ENCODE results near the gene CRYL1.

DNA sequence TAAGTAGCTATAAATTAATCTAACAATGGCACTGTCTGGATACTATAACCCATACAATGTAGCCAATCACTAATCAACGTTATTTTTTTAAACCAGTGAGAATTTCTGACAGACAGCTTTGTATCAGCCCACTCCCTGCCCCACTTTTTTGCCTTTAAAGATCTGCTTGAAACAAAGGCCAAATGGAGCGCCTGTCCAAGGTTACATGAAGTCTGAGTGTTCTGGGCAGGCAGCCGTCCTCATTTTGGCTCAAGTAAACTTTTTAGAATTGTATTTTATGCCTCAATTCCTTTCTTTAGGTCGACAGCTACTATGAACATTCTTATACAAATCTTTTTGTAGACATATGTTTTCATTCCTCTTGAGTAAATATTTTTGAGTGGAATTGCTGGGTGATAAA is 47.5 kb upstream of the CRYL1 start:
- TF ChIP-seq, protein P1, sequence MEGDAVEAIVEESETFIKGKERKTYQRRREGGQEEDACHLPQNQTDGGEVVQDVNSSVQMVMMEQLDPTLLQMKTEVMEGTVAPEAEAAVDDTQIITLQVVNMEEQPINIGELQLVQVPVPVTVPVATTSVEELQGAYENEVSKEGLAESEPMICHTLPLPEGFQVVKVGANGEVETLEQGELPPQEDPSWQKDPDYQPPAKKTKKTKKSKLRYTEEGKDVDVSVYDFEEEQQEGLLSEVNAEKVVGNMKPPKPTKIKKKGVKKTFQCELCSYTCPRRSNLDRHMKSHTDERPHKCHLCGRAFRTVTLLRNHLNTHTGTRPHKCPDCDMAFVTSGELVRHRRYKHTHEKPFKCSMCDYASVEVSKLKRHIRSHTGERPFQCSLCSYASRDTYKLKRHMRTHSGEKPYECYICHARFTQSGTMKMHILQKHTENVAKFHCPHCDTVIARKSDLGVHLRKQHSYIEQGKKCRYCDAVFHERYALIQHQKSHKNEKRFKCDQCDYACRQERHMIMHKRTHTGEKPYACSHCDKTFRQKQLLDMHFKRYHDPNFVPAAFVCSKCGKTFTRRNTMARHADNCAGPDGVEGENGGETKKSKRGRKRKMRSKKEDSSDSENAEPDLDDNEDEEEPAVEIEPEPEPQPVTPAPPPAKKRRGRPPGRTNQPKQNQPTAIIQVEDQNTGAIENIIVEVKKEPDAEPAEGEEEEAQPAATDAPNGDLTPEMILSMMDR (CRISPR knock-in tag; IDR thresholded peaks at IDR 0.05), result no peak
- TF ChIP-seq, protein P2, sequence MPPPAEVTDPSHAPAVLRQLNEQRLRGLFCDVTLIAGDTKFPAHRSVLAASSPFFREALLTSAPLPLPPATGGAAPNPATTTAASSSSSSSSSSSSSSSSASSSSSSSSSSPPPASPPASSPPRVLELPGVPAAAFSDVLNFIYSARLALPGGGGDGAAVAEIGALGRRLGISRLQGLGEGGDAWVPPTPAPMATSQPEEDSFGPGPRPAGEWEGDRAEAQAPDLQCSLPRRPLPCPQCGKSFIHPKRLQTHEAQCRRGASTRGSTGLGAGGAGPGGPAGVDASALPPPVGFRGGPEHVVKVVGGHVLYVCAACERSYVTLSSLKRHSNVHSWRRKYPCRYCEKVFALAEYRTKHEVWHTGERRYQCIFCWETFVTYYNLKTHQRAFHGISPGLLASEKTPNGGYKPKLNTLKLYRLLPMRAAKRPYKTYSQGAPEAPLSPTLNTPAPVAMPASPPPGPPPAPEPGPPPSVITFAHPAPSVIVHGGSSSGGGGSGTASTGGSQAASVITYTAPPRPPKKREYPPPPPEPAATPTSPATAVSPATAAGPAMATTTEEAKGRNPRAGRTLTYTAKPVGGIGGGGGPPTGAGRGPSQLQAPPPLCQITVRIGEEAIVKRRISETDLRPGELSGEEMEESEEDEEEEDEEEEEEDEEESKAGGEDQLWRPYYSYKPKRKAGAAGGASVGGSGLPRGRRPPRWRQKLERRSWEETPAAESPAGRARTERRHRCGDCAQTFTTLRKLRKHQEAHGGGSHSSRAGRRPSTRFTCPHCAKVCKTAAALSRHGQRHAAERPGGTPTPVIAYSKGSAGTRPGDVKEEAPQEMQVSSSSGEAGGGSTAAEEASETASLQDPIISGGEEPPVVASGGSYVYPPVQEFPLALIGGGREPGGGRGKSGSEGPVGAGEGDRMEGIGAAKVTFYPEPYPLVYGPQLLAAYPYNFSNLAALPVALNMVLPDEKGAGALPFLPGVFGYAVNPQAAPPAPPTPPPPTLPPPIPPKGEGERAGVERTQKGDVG (CRISPR knock-in tag; IDR thresholded peaks at IDR 0.05; ENCODE audit: borderline replicate concordance), result no peak
- TF ChIP-seq FOXM1 (CRISPR knock-in tag; IDR thresholded peaks at IDR 0.05) (no peak), CHCHD3 (CRISPR knock-in tag; IDR thresholded peaks at IDR 0.05) (no peak), ZNF317 (CRISPR knock-in tag; IDR thresholded peaks at IDR 0.05) (no peak), TCF12 (IDR thresholded peaks at IDR 0.05) (no peak), TCF12 (CRISPR knock-in tag; IDR thresholded peaks at IDR 0.05) (no peak), MED8 (CRISPR knock-in tag; IDR thresholded peaks at IDR 0.05; ENCODE audit: insufficient replicate concordance) (no peak), HDAC6 (IDR thresholded peaks at IDR 0.05; ENCODE audit: low read depth, low read length) (no peak), ZNF644 (CRISPR knock-in tag; IDR thresholded peaks at IDR 0.05; ENCODE audit: low read depth) (no peak), ERF (CRISPR knock-in tag; IDR thresholded peaks at IDR 0.05) (no peak), NFKBIZ (CRISPR knock-in tag; IDR thresholded peaks at IDR 0.05) (no peak)

Data from HepG2 (cell line).